HEK293T (cell line): ENCODE measurements around the gene COMMD1.

Experiments used
- ARNT ChIP-seq: fragments of 450-650 bp; IDR thresholded peaks from 2 replicates; pipeline ENCODE4 v1.6.1; 2017; ENCODE audit warnings: mild to moderate bottlenecking
- BHLHE40 ChIP-seq: fragments of 450-650 bp; IDR thresholded peaks from 2 replicates; pipeline ENCODE4 v1.6.1; 2016; ENCODE audit warnings: mild to moderate bottlenecking, moderate library complexity, borderline replicate concordance
- ELF4 ChIP-seq: fragments of 450-650 bp; IDR thresholded peaks from 2 replicates; pipeline ENCODE4 v1.6.1; 2017; ENCODE audit warnings: antibody characterized with exemption
- FOXA1 ChIP-seq: fragments of 450-650 bp; IDR thresholded peaks from 2 replicates; pipeline ENCODE4 v1.6.1; 2016; ENCODE audit warnings: mild to moderate bottlenecking

- TF ChIP-seq ARNT (no peak), BHLHE40 (no peak), FOXA1 (no peak), ELF4 (no peak)
Measured at GRCh38 chr2:61995515-61995914, 90.0 kb downstream of the COMMD1 start.
